LNCaP clone FGC (cell line): ENCODE measurements around the gene FADS2.

ENCODE experiments used
- DNase-seq: peaks from one replicate; pipeline ENCODE4 v3.0.0-alpha.2; 2011; ENCODE audit warnings: low read depth
- H3K4me3 ChIP-seq: 2 replicates; pipeline ENCODE4 v1.5.1; 2011; ENCODE audit warnings: mild to moderate bottlenecking, low read depth, low read length, control low read depth
- TF ChIP-seq, protein P1 (sequence below): IDR thresholded peaks from 2 replicates; pipeline ENCODE4 v1.5.1; 2012; ENCODE audit warnings: mild to moderate bottlenecking; ENCODE audit not compliant: control insufficient read depth, insufficient read depth; ENCODE audit errors: extremely low read depth

Gene FADS2

GRCh38 chr11:61795876-61796526, 32.1 kb upstream of the FADS2 start:
- TF ChIP-seq, protein P1, sequence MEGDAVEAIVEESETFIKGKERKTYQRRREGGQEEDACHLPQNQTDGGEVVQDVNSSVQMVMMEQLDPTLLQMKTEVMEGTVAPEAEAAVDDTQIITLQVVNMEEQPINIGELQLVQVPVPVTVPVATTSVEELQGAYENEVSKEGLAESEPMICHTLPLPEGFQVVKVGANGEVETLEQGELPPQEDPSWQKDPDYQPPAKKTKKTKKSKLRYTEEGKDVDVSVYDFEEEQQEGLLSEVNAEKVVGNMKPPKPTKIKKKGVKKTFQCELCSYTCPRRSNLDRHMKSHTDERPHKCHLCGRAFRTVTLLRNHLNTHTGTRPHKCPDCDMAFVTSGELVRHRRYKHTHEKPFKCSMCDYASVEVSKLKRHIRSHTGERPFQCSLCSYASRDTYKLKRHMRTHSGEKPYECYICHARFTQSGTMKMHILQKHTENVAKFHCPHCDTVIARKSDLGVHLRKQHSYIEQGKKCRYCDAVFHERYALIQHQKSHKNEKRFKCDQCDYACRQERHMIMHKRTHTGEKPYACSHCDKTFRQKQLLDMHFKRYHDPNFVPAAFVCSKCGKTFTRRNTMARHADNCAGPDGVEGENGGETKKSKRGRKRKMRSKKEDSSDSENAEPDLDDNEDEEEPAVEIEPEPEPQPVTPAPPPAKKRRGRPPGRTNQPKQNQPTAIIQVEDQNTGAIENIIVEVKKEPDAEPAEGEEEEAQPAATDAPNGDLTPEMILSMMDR: no peak
- no peak overlapping the region for H3K4me3 ChIP-seq
- no peak for DNase-seq

DNA sequence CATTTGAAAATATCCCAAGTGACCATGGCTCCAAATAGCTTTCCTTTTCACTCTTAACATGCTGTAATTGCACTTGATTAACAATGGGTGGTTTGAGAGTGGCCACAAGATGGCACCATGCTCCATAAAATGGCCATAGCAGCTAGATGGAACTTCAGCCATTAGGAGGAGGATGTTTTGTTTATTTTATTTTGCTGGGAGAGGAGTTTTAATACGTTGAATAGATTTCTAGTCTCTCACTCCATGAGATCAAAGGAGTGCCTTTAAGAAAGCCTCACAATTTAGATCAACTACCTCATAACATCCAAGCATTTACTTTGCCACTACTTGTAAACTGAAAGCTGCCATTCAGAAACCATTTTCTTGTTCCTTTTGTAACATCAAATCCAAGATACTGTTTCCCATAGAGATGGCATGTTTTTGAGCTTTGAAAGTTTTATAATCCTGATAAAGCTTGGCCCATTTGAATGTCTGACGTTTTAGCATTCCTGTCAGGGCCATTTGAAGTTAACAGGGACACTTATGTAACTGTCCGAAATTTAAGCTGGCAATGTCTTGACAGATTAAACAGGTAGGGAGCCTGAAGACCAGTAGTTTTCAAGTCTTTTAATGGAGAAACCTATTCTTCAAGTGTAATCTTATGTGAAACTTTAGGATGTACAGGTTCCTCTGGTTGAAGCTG, 30.7 kb upstream of the FADS2 start:
- peak; percentile 68 for DNase-seq
- TF ChIP-seq, protein P1: peak; percentile 95
- H3K4me3 ChIP-seq: no peak overlapping the region

- TF ChIP-seq, protein P1: no peak
- H3K4me3 ChIP-seq: no peak overlapping the region
- DNase-seq: no peak
Observed at GRCh38 chr11:61799665-61800284, 28.3 kb upstream of the FADS2 start.

GRCh38 chr11:61800331-61801281, 27.5 kb upstream of the FADS2 start:
- DNase-seq: no peak
- TF ChIP-seq, protein P1: no peak

GRCh38 chr11:61802605-61803004, 25.5 kb upstream of the FADS2 start:
- TF ChIP-seq, protein P1: no peak
- H3K4me3 ChIP-seq: no peak overlapping the region
- no peak for DNase-seq

More at GRCh38 chr11:61800331-61801281, 27.5 kb upstream of the FADS2 start:
- no peak overlapping the region for H3K4me3 ChIP-seq

- H3K4me3 ChIP-seq: no peak overlapping the region
- TF ChIP-seq, protein P1: no peak
- DNase-seq: no peak
Observed at GRCh38 chr11:61803889-61804647, 24.0 kb upstream of the FADS2 start.
